WTC11 (cell line): ENCODE data around the gene ATP6V1C2. TPM values are rescaled to one million over a fixed set of nuclear protein-coding genes. Genes with fewer than 3 reads are reported as not detected.

Experiments
- ATAC-seq: fragments of 200-7000 bp; cut with Tn5 transposase; 2 replicates; pipeline ENCODE4 v1.10.0; 2021; ENCODE audit warnings: mild to moderate bottlenecking, moderate library complexity
- CTCF ChIA-PET: fragments of 300-600 bp; sonication (Branson Sonifier 250); formaldehyde crosslinking; loops from one replicate; lab custom pipeline; 2021; ENCODE audit warnings: antibody characterized with exemption; lab: Charles Lee
- POLR2A ChIA-PET: fragments of 350-600 bp; sonication (Branson Sonifier 250); formaldehyde crosslinking; loops from one replicate; lab custom pipeline; 2021; ENCODE audit warnings: antibody characterized with exemption; lab: Charles Lee
- DNase-seq: peaks from one replicate; pipeline ENCODE4 v3.0.0; 2021; ENCODE audit warnings: low spot score
- H3K27ac Mint-ChIP-seq: 2 replicates; pipeline ENCODE4 v1.8.0; 2021; ENCODE audit warnings: mixed read lengths
- H3K27me3 Mint-ChIP-seq: 2 replicates; pipeline ENCODE4 v1.8.0; 2021; ENCODE audit warnings: low read depth, mild to moderate bottlenecking, moderate library complexity, mixed read lengths
- H3K36me3 Mint-ChIP-seq: 2 replicates; pipeline ENCODE4 v1.8.0; 2021; ENCODE audit warnings: mixed read lengths
- H3K4me1 Mint-ChIP-seq: 2 replicates; pipeline ENCODE4 v1.8.0; 2022; ENCODE audit warnings: mixed read lengths
- H3K4me3 Mint-ChIP-seq: 2 replicates; pipeline ENCODE4 v1.8.0; 2021; ENCODE audit warnings: mild to moderate bottlenecking, moderate library complexity, mixed read lengths
- H3K9me3 Mint-ChIP-seq: 2 replicates; pipeline ENCODE4 v1.8.0; 2021; ENCODE audit warnings: mixed read lengths
- FOXJ3 ChIP-seq: sonication (generic); formaldehyde crosslinking; IDR thresholded peaks from 2 replicates; pipeline ENCODE4 v1.9.0; 2021; ENCODE audit warnings: missing genetic modification reagents, mild to moderate bottlenecking, borderline replicate concordance
- IRF2 ChIP-seq: sonication (generic); formaldehyde crosslinking; IDR thresholded peaks from 2 replicates; pipeline ENCODE4 v1.8.0; 2022; ENCODE audit warnings: low read depth, missing genetic modification reagents, borderline replicate concordance
- NFATC4 ChIP-seq: fragments of 250-450 bp; sonication (Bioruptor Pico); IDR thresholded peaks from 2 replicates; pipeline ENCODE4 v1.9.0; 2021; ENCODE audit warnings: mild to moderate bottlenecking
- NR1H2 ChIP-seq: sonication (generic); formaldehyde crosslinking; IDR thresholded peaks from 2 replicates; pipeline ENCODE4 v1.9.0; 2021; ENCODE audit warnings: mild to moderate bottlenecking, moderate library complexity, missing genetic modification reagents
- NR3C1 ChIP-seq: sonication (generic); formaldehyde crosslinking; conservative IDR thresholded peaks from 2 replicates; pipeline ENCODE4 v1.8.1; 2023; ENCODE audit warnings: low read depth, mild to moderate bottlenecking, missing genetic modification reagents
- PRRX2 ChIP-seq: fragments of 250-450 bp; sonication (Bioruptor Pico); IDR thresholded peaks from 2 replicates; pipeline ENCODE4 v1.8.0; 2021; ENCODE audit warnings: mild to moderate bottlenecking
- TEAD1 ChIP-seq: sonication (generic); formaldehyde crosslinking; IDR thresholded peaks from 2 replicates; pipeline ENCODE4 v1.8.0; 2022; ENCODE audit warnings: mild to moderate bottlenecking, missing genetic modification reagents
- TP53 ChIP-seq: sonication (generic); formaldehyde crosslinking; IDR thresholded peaks from 2 replicates; pipeline ENCODE4 v1.8.1; 2023; ENCODE audit warnings: mild to moderate bottlenecking, missing genetic modification reagents
- ZNF121 ChIP-seq: sonication (generic); formaldehyde crosslinking; IDR thresholded peaks from 2 replicates; pipeline ENCODE4 v1.8.0; 2023; ENCODE audit warnings: missing genetic modification reagents
- ZNF317 ChIP-seq: sonication (generic); formaldehyde crosslinking; IDR thresholded peaks from 2 replicates; pipeline ENCODE4 v1.8.1; 2023; ENCODE audit warnings: low read depth, mild to moderate bottlenecking, moderate library complexity, missing genetic modification reagents, borderline replicate concordance
- total RNA-seq: library from RNA; stranded (reverse); gene quantifications from 3 replicates; pipeline ENCODE4 v1.2.3, GENCODE V29; 2021
- TF ChIP-seq, protein P1 (sequence below): fragments of 250-450 bp; sonication (Bioruptor Pico); IDR thresholded peaks from 2 replicates; pipeline ENCODE4 v2.1.2; 2022; ENCODE audit warnings: mild to moderate bottlenecking, moderate library complexity
- TF ChIP-seq, protein P2 (sequence below): sonication (generic); formaldehyde crosslinking; IDR thresholded peaks from 2 replicates; pipeline ENCODE4 v1.8.0; 2023; ENCODE audit warnings: missing genetic modification reagents, mild to moderate bottlenecking, borderline replicate concordance
- TF ChIP-seq, protein P3 (sequence below): sonication (generic); formaldehyde crosslinking; IDR thresholded peaks from 2 replicates; pipeline ENCODE4 v1.8.1; 2023; ENCODE audit warnings: mild to moderate bottlenecking, missing genetic modification reagents, moderate library complexity
- TF ChIP-seq, protein P4 (sequence below): sonication (generic); formaldehyde crosslinking; IDR thresholded peaks from 2 replicates; pipeline ENCODE4 v1.8.0; 2022; ENCODE audit warnings: mild to moderate bottlenecking, missing genetic modification reagents
- TF ChIP-seq, protein P5 (sequence below): fragments of 250-450 bp; sonication (Bioruptor Pico); IDR thresholded peaks from 2 replicates; pipeline ENCODE4 v1.9.0; 2021; ENCODE audit warnings: moderate library complexity, mild to moderate bottlenecking, inconsistent platforms, borderline replicate concordance
- TF ChIP-seq, protein P6 (sequence below): sonication (generic); formaldehyde crosslinking; IDR thresholded peaks from 2 replicates; pipeline ENCODE4 v1.8.1; 2022; ENCODE audit warnings: missing genetic modification reagents, borderline replicate concordance
- TF ChIP-seq, protein P7 (sequence below): sonication (generic); formaldehyde crosslinking; IDR thresholded peaks from 2 replicates; pipeline ENCODE4 v1.8.1; 2023; ENCODE audit warnings: mild to moderate bottlenecking, missing genetic modification reagents
- TF ChIP-seq, protein P8 (sequence below): fragments of 200-600 bp; IDR thresholded peaks from 2 replicates; pipeline ENCODE4 v1.8.0; 2022; ENCODE audit warnings: antibody characterized with exemption

ATP6V1C2 gene
- total RNA-seq, 1 experiment from 2014 or later, result 0.42 TPM

DNA sequence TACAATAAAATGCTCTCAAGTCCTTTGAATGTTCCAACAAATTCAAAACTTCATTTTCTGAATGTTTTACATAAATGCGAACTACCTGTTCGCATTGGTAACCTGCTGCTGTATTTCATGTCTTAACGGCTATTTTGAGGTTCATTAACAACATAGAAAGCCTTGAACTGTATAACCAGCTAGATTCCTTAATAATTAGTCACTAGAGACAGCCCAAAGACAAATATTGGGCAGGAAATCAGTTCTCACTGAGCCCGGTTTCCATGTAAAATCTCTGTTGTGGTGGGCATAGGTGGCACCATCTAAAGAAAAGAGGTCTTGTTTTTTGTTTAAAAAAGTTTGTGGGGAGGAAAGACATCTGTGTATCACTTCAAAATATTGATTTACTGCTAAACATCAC is 62.0 kb downstream of the ATP6V1C2 start (continued):
- no peak for TF ChIP-seq ZNF317 (CRISPR knock-in tag)
- TF ChIP-seq PRRX2 (CRISPR knock-in tag), result no peak

DNA sequence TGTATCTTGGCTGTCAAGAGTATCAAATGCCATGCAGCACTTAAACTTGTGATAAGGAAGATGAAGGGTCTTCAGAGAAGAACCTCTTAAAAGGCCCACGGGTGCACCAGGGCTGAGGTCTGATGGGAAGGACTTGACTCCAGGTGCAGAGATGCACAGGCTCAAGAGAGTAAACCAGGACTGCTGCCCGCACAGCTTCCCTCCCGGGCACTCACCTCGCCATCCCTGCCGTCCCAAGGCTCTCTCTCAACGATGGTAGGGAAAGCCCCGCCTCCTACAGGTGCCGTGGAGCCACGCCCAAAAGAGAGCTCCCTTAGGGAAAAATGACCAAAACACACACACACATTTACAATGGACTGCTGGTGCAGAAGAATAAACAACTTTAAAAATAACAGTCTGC is 63.3 kb downstream of the ATP6V1C2 start:
- CTCF ChIA-PET, result interaction anchor here (0.6 to 1.1 kb wide), 2 partner anchors 33 to 96 kb away, joined by 4 to 6 read pairs; no protein-coding TSS in a partner anchor
- TF ChIP-seq, protein P1, sequence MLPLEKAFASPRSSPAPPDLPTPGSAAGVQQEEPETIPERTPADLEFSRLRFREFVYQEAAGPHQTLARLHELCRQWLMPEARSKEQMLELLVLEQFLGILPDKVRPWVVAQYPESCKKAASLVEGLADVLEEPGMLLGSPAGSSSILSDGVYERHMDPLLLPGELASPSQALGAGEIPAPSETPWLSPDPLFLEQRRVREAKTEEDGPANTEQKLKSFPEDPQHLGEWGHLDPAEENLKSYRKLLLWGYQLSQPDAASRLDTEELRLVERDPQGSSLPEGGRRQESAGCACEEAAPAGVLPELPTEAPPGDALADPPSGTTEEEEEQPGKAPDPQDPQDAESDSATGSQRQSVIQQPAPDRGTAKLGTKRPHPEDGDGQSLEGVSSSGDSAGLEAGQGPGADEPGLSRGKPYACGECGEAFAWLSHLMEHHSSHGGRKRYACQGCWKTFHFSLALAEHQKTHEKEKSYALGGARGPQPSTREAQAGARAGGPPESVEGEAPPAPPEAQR (CRISPR knock-in tag), result no peak
- no peak for TF ChIP-seq NFATC4 (CRISPR knock-in tag)
- TF ChIP-seq, protein P2, sequence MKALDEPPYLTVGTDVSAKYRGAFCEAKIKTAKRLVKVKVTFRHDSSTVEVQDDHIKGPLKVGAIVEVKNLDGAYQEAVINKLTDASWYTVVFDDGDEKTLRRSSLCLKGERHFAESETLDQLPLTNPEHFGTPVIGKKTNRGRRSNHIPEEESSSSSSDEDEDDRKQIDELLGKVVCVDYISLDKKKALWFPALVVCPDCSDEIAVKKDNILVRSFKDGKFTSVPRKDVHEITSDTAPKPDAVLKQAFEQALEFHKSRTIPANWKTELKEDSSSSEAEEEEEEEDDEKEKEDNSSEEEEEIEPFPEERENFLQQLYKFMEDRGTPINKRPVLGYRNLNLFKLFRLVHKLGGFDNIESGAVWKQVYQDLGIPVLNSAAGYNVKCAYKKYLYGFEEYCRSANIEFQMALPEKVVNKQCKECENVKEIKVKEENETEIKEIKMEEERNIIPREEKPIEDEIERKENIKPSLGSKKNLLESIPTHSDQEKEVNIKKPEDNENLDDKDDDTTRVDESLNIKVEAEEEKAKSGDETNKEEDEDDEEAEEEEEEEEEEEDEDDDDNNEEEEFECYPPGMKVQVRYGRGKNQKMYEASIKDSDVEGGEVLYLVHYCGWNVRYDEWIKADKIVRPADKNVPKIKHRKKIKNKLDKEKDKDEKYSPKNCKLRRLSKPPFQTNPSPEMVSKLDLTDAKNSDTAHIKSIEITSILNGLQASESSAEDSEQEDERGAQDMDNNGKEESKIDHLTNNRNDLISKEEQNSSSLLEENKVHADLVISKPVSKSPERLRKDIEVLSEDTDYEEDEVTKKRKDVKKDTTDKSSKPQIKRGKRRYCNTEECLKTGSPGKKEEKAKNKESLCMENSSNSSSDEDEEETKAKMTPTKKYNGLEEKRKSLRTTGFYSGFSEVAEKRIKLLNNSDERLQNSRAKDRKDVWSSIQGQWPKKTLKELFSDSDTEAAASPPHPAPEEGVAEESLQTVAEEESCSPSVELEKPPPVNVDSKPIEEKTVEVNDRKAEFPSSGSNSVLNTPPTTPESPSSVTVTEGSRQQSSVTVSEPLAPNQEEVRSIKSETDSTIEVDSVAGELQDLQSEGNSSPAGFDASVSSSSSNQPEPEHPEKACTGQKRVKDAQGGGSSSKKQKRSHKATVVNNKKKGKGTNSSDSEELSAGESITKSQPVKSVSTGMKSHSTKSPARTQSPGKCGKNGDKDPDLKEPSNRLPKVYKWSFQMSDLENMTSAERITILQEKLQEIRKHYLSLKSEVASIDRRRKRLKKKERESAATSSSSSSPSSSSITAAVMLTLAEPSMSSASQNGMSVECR (CRISPR knock-in tag), result no peak
- TF ChIP-seq, protein P3, sequence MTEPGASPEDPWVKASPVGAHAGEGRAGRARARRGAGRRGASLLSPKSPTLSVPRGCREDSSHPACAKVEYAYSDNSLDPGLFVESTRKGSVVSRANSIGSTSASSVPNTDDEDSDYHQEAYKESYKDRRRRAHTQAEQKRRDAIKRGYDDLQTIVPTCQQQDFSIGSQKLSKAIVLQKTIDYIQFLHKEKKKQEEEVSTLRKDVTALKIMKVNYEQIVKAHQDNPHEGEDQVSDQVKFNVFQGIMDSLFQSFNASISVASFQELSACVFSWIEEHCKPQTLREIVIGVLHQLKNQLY (CRISPR knock-in tag), result no peak
- H3K27ac Mint-ChIP-seq, result no peak overlapping the region
- ATAC-seq (no peak), DNase-seq (no peak)
- no peaks in the 10 kb centered on the region for H3K4me1 Mint-ChIP-seq
- no peak overlapping the region for H3K4me3 Mint-ChIP-seq
- H3K27me3 Mint-ChIP-seq, result no peaks in the 10 kb centered on the region
- H3K9me3 Mint-ChIP-seq, result no peaks in the 10 kb centered on the region
- POLR2A ChIA-PET, result no interaction called here
- H3K36me3 Mint-ChIP-seq, result peaks cover 91% of the 10 kb centered on the region

DNA sequence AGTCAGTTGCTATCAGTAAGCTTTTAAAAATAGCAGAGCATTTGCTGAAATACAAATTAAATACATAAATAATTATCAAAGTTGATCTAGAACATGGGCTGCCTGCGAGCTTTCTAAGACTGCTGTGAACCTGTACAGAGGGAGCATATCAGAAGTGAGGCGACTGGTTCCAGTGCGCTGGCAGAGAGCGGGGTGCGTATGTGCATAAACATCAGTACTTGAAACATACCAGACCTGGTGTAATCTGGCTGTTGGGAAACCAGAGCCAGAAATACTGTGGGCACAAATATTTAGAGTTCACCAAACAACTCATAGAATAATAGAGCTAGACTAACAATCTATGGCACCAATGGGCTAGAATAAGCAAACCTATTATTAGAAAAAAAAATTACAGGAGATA is 63.8 kb downstream of the ATP6V1C2 start:
- CTCF ChIA-PET, result interaction anchor here (1.1 kb wide), 1 partner anchor 32 kb away, joined by 4 read pairs; no protein-coding TSS in a partner anchor
- Mint-ChIP-seq H3K9me3 (no peaks in the 10 kb centered on the region), H3K27me3 (no peaks in the 10 kb centered on the region), H3K27ac (no peak overlapping the region), H3K4me1 (no peaks in the 10 kb centered on the region), H3K36me3 (peaks cover 92% of the 10 kb centered on the region), H3K4me3 (no peak overlapping the region)
- DNase-seq (no peak), ATAC-seq (no peak)
- POLR2A ChIA-PET, result no interaction called here
- TF ChIP-seq, protein P4, sequence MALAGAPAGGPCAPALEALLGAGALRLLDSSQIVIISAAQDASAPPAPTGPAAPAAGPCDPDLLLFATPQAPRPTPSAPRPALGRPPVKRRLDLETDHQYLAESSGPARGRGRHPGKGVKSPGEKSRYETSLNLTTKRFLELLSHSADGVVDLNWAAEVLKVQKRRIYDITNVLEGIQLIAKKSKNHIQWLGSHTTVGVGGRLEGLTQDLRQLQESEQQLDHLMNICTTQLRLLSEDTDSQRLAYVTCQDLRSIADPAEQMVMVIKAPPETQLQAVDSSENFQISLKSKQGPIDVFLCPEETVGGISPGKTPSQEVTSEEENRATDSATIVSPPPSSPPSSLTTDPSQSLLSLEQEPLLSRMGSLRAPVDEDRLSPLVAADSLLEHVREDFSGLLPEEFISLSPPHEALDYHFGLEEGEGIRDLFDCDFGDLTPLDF (CRISPR knock-in tag), result no peak
- TF ChIP-seq, protein P5, sequence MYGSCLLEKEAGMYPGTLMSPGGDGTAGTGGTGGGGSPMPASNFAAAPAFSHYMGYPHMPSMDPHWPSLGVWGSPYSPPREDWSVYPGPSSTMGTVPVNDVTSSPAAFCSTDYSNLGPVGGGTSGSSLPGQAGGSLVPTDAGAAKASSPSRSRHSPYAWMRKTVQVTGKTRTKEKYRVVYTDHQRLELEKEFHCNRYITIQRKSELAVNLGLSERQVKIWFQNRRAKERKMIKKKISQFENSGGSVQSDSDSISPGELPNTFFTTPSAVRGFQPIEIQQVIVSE (CRISPR knock-in tag), result no peak
- TF ChIP-seq, protein P6, sequence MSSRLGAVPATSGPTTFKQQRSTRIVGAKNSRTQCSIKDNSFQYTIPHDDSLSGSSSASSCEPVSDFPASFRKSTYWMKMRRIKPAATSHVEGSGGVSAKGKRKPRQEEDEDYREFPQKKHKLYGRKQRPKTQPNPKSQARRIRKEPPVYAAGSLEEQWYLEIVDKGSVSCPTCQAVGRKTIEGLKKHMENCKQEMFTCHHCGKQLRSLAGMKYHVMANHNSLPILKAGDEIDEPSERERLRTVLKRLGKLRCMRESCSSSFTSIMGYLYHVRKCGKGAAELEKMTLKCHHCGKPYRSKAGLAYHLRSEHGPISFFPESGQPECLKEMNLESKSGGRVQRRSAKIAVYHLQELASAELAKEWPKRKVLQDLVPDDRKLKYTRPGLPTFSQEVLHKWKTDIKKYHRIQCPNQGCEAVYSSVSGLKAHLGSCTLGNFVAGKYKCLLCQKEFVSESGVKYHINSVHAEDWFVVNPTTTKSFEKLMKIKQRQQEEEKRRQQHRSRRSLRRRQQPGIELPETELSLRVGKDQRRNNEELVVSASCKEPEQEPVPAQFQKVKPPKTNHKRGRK (CRISPR knock-in tag), result no peak
- TF ChIP-seq TP53 (CRISPR knock-in tag), result no peak
- no peak for TF ChIP-seq NR3C1 (CRISPR knock-in tag)
- no peak for TF ChIP-seq TEAD1
- TF ChIP-seq, protein P7, sequence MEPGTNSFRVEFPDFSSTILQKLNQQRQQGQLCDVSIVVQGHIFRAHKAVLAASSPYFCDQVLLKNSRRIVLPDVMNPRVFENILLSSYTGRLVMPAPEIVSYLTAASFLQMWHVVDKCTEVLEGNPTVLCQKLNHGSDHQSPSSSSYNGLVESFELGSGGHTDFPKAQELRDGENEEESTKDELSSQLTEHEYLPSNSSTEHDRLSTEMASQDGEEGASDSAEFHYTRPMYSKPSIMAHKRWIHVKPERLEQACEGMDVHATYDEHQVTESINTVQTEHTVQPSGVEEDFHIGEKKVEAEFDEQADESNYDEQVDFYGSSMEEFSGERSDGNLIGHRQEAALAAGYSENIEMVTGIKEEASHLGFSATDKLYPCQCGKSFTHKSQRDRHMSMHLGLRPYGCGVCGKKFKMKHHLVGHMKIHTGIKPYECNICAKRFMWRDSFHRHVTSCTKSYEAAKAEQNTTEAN, result no peak
- no peak for TF ChIP-seq FOXJ3 (CRISPR knock-in tag)
- TF ChIP-seq ZNF121, result no peak
- no peak for TF ChIP-seq IRF2 (CRISPR knock-in tag)
- no peak for TF ChIP-seq NR1H2 (CRISPR knock-in tag)
- TF ChIP-seq, protein P8, sequence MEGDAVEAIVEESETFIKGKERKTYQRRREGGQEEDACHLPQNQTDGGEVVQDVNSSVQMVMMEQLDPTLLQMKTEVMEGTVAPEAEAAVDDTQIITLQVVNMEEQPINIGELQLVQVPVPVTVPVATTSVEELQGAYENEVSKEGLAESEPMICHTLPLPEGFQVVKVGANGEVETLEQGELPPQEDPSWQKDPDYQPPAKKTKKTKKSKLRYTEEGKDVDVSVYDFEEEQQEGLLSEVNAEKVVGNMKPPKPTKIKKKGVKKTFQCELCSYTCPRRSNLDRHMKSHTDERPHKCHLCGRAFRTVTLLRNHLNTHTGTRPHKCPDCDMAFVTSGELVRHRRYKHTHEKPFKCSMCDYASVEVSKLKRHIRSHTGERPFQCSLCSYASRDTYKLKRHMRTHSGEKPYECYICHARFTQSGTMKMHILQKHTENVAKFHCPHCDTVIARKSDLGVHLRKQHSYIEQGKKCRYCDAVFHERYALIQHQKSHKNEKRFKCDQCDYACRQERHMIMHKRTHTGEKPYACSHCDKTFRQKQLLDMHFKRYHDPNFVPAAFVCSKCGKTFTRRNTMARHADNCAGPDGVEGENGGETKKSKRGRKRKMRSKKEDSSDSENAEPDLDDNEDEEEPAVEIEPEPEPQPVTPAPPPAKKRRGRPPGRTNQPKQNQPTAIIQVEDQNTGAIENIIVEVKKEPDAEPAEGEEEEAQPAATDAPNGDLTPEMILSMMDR, result no peak
- TF ChIP-seq, protein P1 (CRISPR knock-in tag), result no peak
